B cell (primary cell): ENCODE data around the gene ANKRD28. TPM values are rescaled to one million over a fixed set of nuclear protein-coding genes. Genes with fewer than 3 reads are reported as not detected.

Source experiments
- ATAC-seq: fragments of 200-7000 bp; cut with Tn5 transposase; one replicate; pipeline ENCODE4 v1.10.0; 2021; ENCODE audit warnings: low read depth, mild to moderate bottlenecking, moderate number of reproducible peaks, moderate library complexity
- CTCF ChIA-PET: fragments of 350-600 bp; sonication (Branson Sonifier 250); formaldehyde crosslinking; loops from one replicate; lab custom pipeline; 2021; ENCODE audit warnings: antibody characterized with exemption, inconsistent platforms; lab: Charles Lee
- POLR2A ChIA-PET: fragments of 350-600 bp; sonication (Branson Sonifier 250); formaldehyde crosslinking; loops from one replicate; lab custom pipeline; 2021; ENCODE audit warnings: antibody characterized with exemption; lab: Charles Lee
- DNase-seq: peaks from one replicate; pipeline ENCODE4 v3.0.0; 2013
- H2AFZ ChIP-seq: 2 replicates; pipeline ENCODE4 v1.6.1; 2012; ENCODE audit warnings: mild to moderate bottlenecking, low read depth, low read length; ENCODE audit not compliant: insufficient read depth, poor library complexity, severe bottlenecking
- H3K27ac ChIP-seq, 2 donors: 1 replicate in 1 of 2; 2 replicates in 1 of 2; pipeline ENCODE4 v1.5.1; 2012 to 2013; ENCODE audit warnings: low read length in 2 of 2, mild to moderate bottlenecking in 2 of 2, moderate library complexity in 1 of 2
- H3K27me3 ChIP-seq, 4 experiments: fragments of 200-600 bp in 1 of 4; sonication (generic) in 1 of 4; replicated peaks in 1 of 4; 1 replicate in 2 of 4; 2 replicates in 2 of 4; pipeline versions ENCODE4 v1.6.1 to v1.7.0; 2013 to 2016; ENCODE audit warnings: low read length in 3 of 4, mild to moderate bottlenecking in 2 of 4, mixed read lengths in 1 of 4, moderate library complexity in 1 of 4; ENCODE audit not compliant: insufficient read depth in 4 of 4, control insufficient read depth in 3 of 4; ENCODE audit errors: control extremely low read depth in 1 of 4
- H3K36me3 ChIP-seq, 2 experiments: replicated peaks in 1 of 2; 1 replicate in 1 of 2; 2 replicates in 1 of 2; pipeline versions ENCODE4 v1.6.1 to v1.7.1; 2013; ENCODE audit warnings: low read length in 1 of 2; ENCODE audit not compliant: insufficient read depth in 2 of 2, control insufficient read depth in 1 of 2; ENCODE audit errors: control extremely low read depth in 1 of 2, extremely low read depth in 1 of 2
- H3K4me1 ChIP-seq, 2 donors: fragments of 200-600 bp in 1 of 2; sonication (generic) in 1 of 2; 1 replicate in 1 of 2; 2 replicates in 1 of 2; pipeline versions ENCODE4 v1.5.1 to v1.6.1; 2013 to 2017; ENCODE audit warnings: low read length in 2 of 2; ENCODE audit not compliant: control insufficient read depth in 2 of 2, insufficient read depth in 2 of 2
- H3K4me2 ChIP-seq: replicated peaks from 2 replicates; pipeline ENCODE3; 2012; ENCODE audit warnings: mild to moderate bottlenecking, low read depth, low read length; ENCODE audit not compliant: poor library complexity, severe bottlenecking
- H3K4me3 ChIP-seq, 5 experiments: fragments of 200-600 bp in 1 of 5; sonication (generic) in 1 of 5; 1 replicate in 3 of 5; 2 replicates in 2 of 5; pipeline versions ENCODE4 v1.5.1 to v1.7.0; 2011 to 2016; ENCODE audit warnings: low read length in 4 of 5, mild to moderate bottlenecking in 4 of 5, low read depth in 2 of 5, control low read depth in 1 of 5, moderate library complexity in 1 of 5; ENCODE audit not compliant: insufficient read depth in 1 of 5; ENCODE audit errors: control extremely low read depth in 1 of 5, extremely low read depth in 1 of 5
- H3K79me2 ChIP-seq: fragments of 200-600 bp; sonication (generic); one replicate; pipeline ENCODE4 v1.6.0; 2016; ENCODE audit warnings: low read length; ENCODE audit not compliant: control insufficient read depth, insufficient read depth
- H3K9ac ChIP-seq: fragments of 200-600 bp; sonication (generic); 2 replicates; pipeline ENCODE4 v1.6.1; 2017; ENCODE audit warnings: mild to moderate bottlenecking, low read length, moderate library complexity
- H3K9me3 ChIP-seq, 3 donors: one replicate each; pipeline versions ENCODE4 v1.6.1 to v1.7.1; 2013; ENCODE audit warnings: low read length in 2 of 3; ENCODE audit not compliant: control insufficient read depth in 2 of 3, insufficient read depth in 1 of 3; ENCODE audit errors: control extremely low read depth in 1 of 3
- H4K20me1 ChIP-seq: 2 replicates; pipeline ENCODE4 v1.6.0; 2012; ENCODE audit warnings: mild to moderate bottlenecking, low read length; ENCODE audit not compliant: insufficient read depth, control insufficient read depth, poor library complexity, severe bottlenecking
- H3K27ac Mint-ChIP-seq: one replicate; pipeline ENCODE4 v1.8.0; 2021; ENCODE audit warnings: mixed read lengths
- H3K27me3 Mint-ChIP-seq: one replicate; pipeline ENCODE4 v1.8.0; 2021; ENCODE audit warnings: mixed read lengths
- H3K4me1 Mint-ChIP-seq: one replicate; pipeline ENCODE4 v1.8.0; 2021; ENCODE audit warnings: mixed read lengths
- H3K4me3 Mint-ChIP-seq: one replicate; pipeline ENCODE4 v1.8.0; 2021; ENCODE audit warnings: mixed read lengths
- H3K9me3 Mint-ChIP-seq: one replicate; pipeline ENCODE4 v1.8.0; 2022; ENCODE audit warnings: mixed read lengths; ENCODE audit not compliant: insufficient read depth
- EZH2 ChIP-seq: IDR thresholded peaks from 2 replicates; pipeline ENCODE4 v1.6.1; 2012; ENCODE audit warnings: borderline replicate concordance, low read depth, mild to moderate bottlenecking, moderate library complexity, low read length; ENCODE audit not compliant: insufficient read depth, poor library complexity, severe bottlenecking
- WGBS: methylation state at CpG from one replicate; pipeline ENCODE4 v1.1.5; 2013; ENCODE audit warnings: missing lambda C conversion rate; ENCODE audit not compliant: insufficient coverage; 5-methylcytosine and 5-hydroxymethylcytosine counted together
- intact Hi-C: fragments of 100-400 bp; cut with micrococcal nuclease; formaldehyde crosslinking; loops from one replicate; pipeline ENCODE4 v1.10.0; 2022
- polyA plus RNA-seq: library from polyadenylated mRNA; depleted of rRNA; stranded (reverse); fragments of >200 nt; gene quantifications from 2 replicates; pipeline ENCODE4 v1.2.3, GENCODE V29; 2012
- total RNA-seq, 2 donors: library from RNA; stranded (reverse); fragments of 120-200 nt in 1 of 2; gene quantifications; 1 replicate in 1 of 2; 2 replicates in 1 of 2; pipeline versions ENCODE4 v1.2.3 to v1.2.4, GENCODE V29; 2013 to 2022
- TF ChIP-seq, protein P1 (sequence below): fragments of 200-600 bp; IDR thresholded peaks from one replicate; pipeline ENCODE4 v1.8.0; 2022; ENCODE audit warnings: antibody characterized with exemption, mild to moderate bottlenecking

ANKRD28 gene
- total and polyA plus RNA-seq, 2 donors (not counting 1 experiment from before 2014, with no cell fraction given), result 20.7 to 37.4 TPM

DNA sequence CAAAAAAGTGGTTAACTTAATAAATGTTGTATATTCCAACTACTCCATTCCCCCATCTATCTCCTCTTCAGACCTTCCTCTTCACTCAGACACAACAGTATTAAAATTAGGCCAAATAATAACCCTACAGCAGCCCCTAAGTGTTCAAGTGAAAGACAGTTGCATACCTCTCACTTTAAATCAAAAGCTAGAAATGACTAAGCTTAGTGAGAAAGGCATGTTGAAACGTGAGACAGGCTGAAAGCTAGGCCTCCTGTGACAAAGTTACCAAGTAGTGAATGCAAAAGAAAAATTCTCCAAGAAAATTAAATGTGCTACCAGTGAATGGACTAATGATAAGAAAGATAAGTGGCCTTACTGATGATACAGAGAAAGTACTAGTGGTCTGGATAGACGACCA lies 71.7 kb downstream of the ANKRD28 start:
- CTCF ChIA-PET, result no interaction called here
- no peak for TF ChIP-seq EZH2
- TF ChIP-seq, protein P1, sequence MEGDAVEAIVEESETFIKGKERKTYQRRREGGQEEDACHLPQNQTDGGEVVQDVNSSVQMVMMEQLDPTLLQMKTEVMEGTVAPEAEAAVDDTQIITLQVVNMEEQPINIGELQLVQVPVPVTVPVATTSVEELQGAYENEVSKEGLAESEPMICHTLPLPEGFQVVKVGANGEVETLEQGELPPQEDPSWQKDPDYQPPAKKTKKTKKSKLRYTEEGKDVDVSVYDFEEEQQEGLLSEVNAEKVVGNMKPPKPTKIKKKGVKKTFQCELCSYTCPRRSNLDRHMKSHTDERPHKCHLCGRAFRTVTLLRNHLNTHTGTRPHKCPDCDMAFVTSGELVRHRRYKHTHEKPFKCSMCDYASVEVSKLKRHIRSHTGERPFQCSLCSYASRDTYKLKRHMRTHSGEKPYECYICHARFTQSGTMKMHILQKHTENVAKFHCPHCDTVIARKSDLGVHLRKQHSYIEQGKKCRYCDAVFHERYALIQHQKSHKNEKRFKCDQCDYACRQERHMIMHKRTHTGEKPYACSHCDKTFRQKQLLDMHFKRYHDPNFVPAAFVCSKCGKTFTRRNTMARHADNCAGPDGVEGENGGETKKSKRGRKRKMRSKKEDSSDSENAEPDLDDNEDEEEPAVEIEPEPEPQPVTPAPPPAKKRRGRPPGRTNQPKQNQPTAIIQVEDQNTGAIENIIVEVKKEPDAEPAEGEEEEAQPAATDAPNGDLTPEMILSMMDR, result no peak
- H3K27me3 ChIP-seq, result no peaks in the 10 kb centered on the region

DNA sequence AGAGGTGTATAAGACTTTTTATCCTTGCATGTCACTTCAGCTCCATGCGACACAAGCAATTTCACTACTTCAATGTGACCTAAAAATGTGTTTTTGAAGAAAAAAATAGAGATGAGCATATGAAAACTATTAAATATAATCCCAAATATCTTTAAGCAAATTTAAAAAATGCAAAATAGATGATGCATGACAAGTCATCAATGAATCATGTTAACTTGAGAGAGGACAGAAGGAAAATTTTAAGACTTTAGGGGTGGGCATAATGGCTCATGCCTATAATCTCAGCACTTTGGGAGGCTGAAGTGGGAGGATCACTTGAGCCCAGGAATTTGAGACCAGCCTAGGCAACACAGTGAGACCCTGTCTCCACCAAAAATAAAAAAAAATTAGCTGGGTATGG lies 73.3 kb downstream of the ANKRD28 start:
- H3K9ac ChIP-seq, result no peak overlapping the region
- TF ChIP-seq, protein P1, result no peak
- no peak for TF ChIP-seq EZH2
- no peak overlapping the region for H3K4me3 ChIP-seq
- H3K79me2 ChIP-seq, result no peaks in the 10 kb centered on the region
- no peak overlapping the region for H2AFZ ChIP-seq
- intact Hi-C loops, result no loop called here
- CTCF ChIA-PET, result no interaction called here
- H3K9me3 Mint-ChIP-seq, result no peaks in the 10 kb centered on the region
- H3K27me3 Mint-ChIP-seq, result no peaks in the 10 kb centered on the region
- H3K9me3 ChIP-seq, result no peaks in the 10 kb centered on the region
- H3K27ac Mint-ChIP-seq, result no peak overlapping the region
- no peaks in the 10 kb centered on the region for H4K20me1 ChIP-seq
- no CpG with 5 or more reads among the region's 1 CpG for WGBS
- H3K27me3 ChIP-seq, result no peaks in the 10 kb centered on the region
- DNase-seq (no peak), ATAC-seq (no peak)
- H3K4me1 Mint-ChIP-seq, result no peaks in the 10 kb centered on the region
- H3K4me3 Mint-ChIP-seq, result no peak overlapping the region
- POLR2A ChIA-PET, result no interaction called here
- no peaks in the 10 kb centered on the region for H3K4me1 ChIP-seq
- no peak overlapping the region for H3K4me2 ChIP-seq
- no peak overlapping the region for H3K27ac ChIP-seq
- H3K36me3 ChIP-seq, result peaks cover 0 to 40% of the 10 kb centered on the region in 2 experiments

More for the DNA sequence above, 71.7 kb downstream of the ANKRD28 start:
- Mint-ChIP-seq H3K9me3 (no peaks in the 10 kb centered on the region), H3K27ac (no peak overlapping the region), H3K4me1 (no peaks in the 10 kb centered on the region), H3K4me3 (no peak overlapping the region), H3K27me3 (no peaks in the 10 kb centered on the region)
- Histone ChIP-seq H3K4me2 (no peak overlapping the region), H3K9ac (no peak overlapping the region), H3K27ac (no peak overlapping the region), H3K79me2 (no peaks in the 10 kb centered on the region), H4K20me1 (no peaks in the 10 kb centered on the region), H3K9me3 (no peaks in the 10 kb centered on the region), H2AFZ (no peak overlapping the region), H3K4me3 (no peak overlapping the region), H3K4me1 (no peaks in the 10 kb centered on the region), H3K36me3 (peaks cover 0 to 31% of the 10 kb centered on the region in 2 experiments)
- 86% methylated on average over 1 of the region's 2 CpGs for WGBS
- POLR2A ChIA-PET, result no interaction called here
- intact Hi-C loops, result no loop called here
- ATAC-seq (no peak), DNase-seq (no peak)
